NCI-H1694 treated with DMSO at 0.1 percent for 48 hours (cell line): ENCODE results near the gene GPR107.

Source experiments
- DNase-seq: peaks from one replicate; lab custom pipeline; 2025; lab: John Stamatoyannopoulos, UW

Gene GPR107

GRCh38 chr9:130185490-130186031, 131.9 kb downstream of the GPR107 start:
- peak; percentile 16 for DNase-seq

- DNase-seq = no peak
These were observed 132.3 kb downstream of the GPR107 start for GRCh38 chr9:130186051-130186450.

GRCh38 chr9:130186839-130187522, 133.3 kb downstream of the GPR107 start:
- DNase-seq = no peak

GRCh38 chr9:130187523-130187846, 133.8 kb downstream of the GPR107 start:
- DNase-seq = no peak

- DNase-seq = no peak
These were observed 135.3 kb downstream of the GPR107 start for GRCh38 chr9:130188860-130189481.
